ENCODE results near the gene OXER1.

OXER1 gene

GRCh38 chr2:42768706-42769256 lies 4.8 kb upstream of the OXER1 start:
- DNase-seq: no peak

- DNase-seq: no peak
These were observed 4.2 kb upstream of the OXER1 start for GRCh38 chr2:42767899-42768705.

- no peak for DNase-seq
These were observed 3.4 kb upstream of the OXER1 start for GRCh38 chr2:42767080-42767898.

- no peak for DNase-seq
These were observed 1.8 kb upstream of the OXER1 start for GRCh38 chr2:42765686-42766085.

- no peak for DNase-seq
These were observed 966 bp upstream of the OXER1 start for GRCh38 chr2:42764901-42765300.

- no peak for DNase-seq
These were observed 821 bp downstream of the OXER1 start for GRCh38 chr2:42762823-42763804.

- no peak for DNase-seq
These were observed 1.8 kb downstream of the OXER1 start for GRCh38 chr2:42762155-42762554.

- no peak for DNase-seq
These were observed 2.4 kb downstream of the OXER1 start for GRCh38 chr2:42761554-42761953.

GRCh38 chr2:42758751-42759150 lies 5.2 kb downstream of the OXER1 start:
- DNase-seq: no peak

- no peak for DNase-seq
These were observed 5.8 kb downstream of the OXER1 start for GRCh38 chr2:42757981-42758740.

- DNase-seq: no peak
These were observed 6.9 kb downstream of the OXER1 start for GRCh38 chr2:42756966-42757513.

GRCh38 chr2:42756150-42756775 lies 7.7 kb downstream of the OXER1 start:
- DNase-seq: no peak

- no peak for DNase-seq
These were observed 8.6 kb downstream of the OXER1 start for GRCh38 chr2:42755191-42755880.

GRCh38 chr2:42754776-42755140 lies 9.2 kb downstream of the OXER1 start:
- DNase-seq: no peak

GRCh38 chr2:42754021-42754775 lies 9.7 kb downstream of the OXER1 start:
- peak; percentile 67 for DNase-seq

- no peak for DNase-seq
These were observed 10.8 kb downstream of the OXER1 start for GRCh38 chr2:42752816-42753813.

- no peak for DNase-seq
These were observed 11.6 kb downstream of the OXER1 start for GRCh38 chr2:42752314-42752713.

GRCh38 chr2:42748840-42749239 lies 15.1 kb downstream of the OXER1 start:
- DNase-seq: no peak

Data from NCI-H2171 treated with DMSO at 0.1 percent for 48 hours (cell line).